Testis (tissue), 3 donors: ENCODE results near the gene NEK7. TPM values are rescaled to one million over a fixed set of nuclear protein-coding genes. Genes with fewer than 3 reads are reported as not detected.

ENCODE experiments used
- DNase-seq: peaks from one replicate; pipeline ENCODE4 v3.0.0-alpha.2; 2019
- H3K27ac ChIP-seq, 2 donors: fragments of 200-600 bp; sonication (generic); one replicate each; pipeline ENCODE4 v1.5.1; 2019
- H3K27me3 ChIP-seq: fragments of 200-600 bp; sonication (generic); one replicate; pipeline ENCODE4 v1.5.1; 2019
- H3K36me3 ChIP-seq: fragments of 200-600 bp; sonication (generic); one replicate; pipeline ENCODE4 v1.5.1; 2017; ENCODE audit warnings: low read depth; ENCODE audit errors: missing control alignments
- H3K4me1 ChIP-seq: fragments of 200-600 bp; sonication (generic); one replicate; pipeline ENCODE4 v1.5.1; 2019
- H3K4me3 ChIP-seq, 2 donors: fragments of 200-600 bp; sonication (generic); one replicate each; pipeline ENCODE4 v1.5.1; 2017 to 2019
- H3K9me3 ChIP-seq: fragments of 200-600 bp; sonication (generic); one replicate; pipeline ENCODE4 v1.5.1; 2017
- CTCF ChIP-seq, 3 experiments: fragments of 450-650 bp in 2 of 3; fragments of 200-600 bp in 1 of 3; sonication (generic) in 1 of 3; IDR thresholded peaks; one replicate each; pipeline ENCODE4 v1.5.1; 2016 to 2019; ENCODE audit warnings: antibody characterized with exemption in 3 of 3, mild to moderate bottlenecking in 2 of 3, moderate library complexity in 1 of 3
- POLR2A ChIP-seq: fragments of 450-650 bp; IDR thresholded peaks from one replicate; pipeline ENCODE4 v1.6.1; 2017; ENCODE audit warnings: antibody characterized with exemption, mild to moderate bottlenecking, moderate library complexity
- WGBS, 2 donors: methylation state at CpG; one replicate each; pipeline ENCODE4 v1.1.5; 2018; 5-methylcytosine and 5-hydroxymethylcytosine counted together
- intact Hi-C: fragments of 100-400 bp; cut with DNase I; formaldehyde crosslinking; loops from one replicate; pipeline ENCODE4 v1.15.1; 2023; ENCODE audit warnings: low total_unique reads
- polyA plus RNA-seq: library from polyadenylated mRNA; stranded (reverse); fragments of 350-450 nt; fragmentation: Illumina TruSeq; extraction: RNeasy Lipid Tissue Mini Kit (QIAGEN cat#74804); gene quantifications from one replicate; pipeline ENCODE4 v1.2.3, GENCODE V29; 2014; ENCODE audit warnings: low read depth, low replicate concordance; ENCODE audit not compliant: insufficient read depth
- total RNA-seq, 2 donors: library from RNA; depleted of rRNA; stranded (reverse); fragments of >200 nt; gene quantifications; one replicate each; pipeline ENCODE4 v1.2.3, GENCODE V29; 2016

Gene NEK7
- total and polyA plus RNA-seq, 3 donors from 2014 or later = 22.1 to 59.3 (median 59.1) TPM

GRCh38 chr1:198350456-198350855, 193.7 kb downstream of the NEK7 start:
- Histone ChIP-seq H3K36me3 (no peaks in the 10 kb centered on the region), H3K27ac (no peak overlapping the region), H3K9me3 (no peaks in the 10 kb centered on the region), H3K4me1 (no peaks in the 10 kb centered on the region), H3K4me3 (no peak overlapping the region), H3K27me3 (no peaks in the 10 kb centered on the region)
- TF ChIP-seq POLR2A (no peak), CTCF (IDR thresholded peaks at IDR 0.05) (peak in 1 of 3 experiments; percentile 12)
- intact Hi-C loops = no loop called here
- no peak for DNase-seq

- Histone ChIP-seq H3K9me3 (no peaks in the 10 kb centered on the region), H3K4me1 (no peaks in the 10 kb centered on the region), H3K36me3 (no peaks in the 10 kb centered on the region), H3K27me3 (no peaks in the 10 kb centered on the region), H3K4me3 (no peak overlapping the region), H3K27ac (no peak overlapping the region)
- TF ChIP-seq POLR2A = no peak
- TF ChIP-seq CTCF (IDR thresholded peaks at IDR 0.05) = no peak
- 88 to 92% methylated on average over 5 of the region's 5 CpGs for WGBS, 2 donors
- intact Hi-C loops = no loop called here
- no peak for DNase-seq
These were observed 196.3 kb downstream of the NEK7 start for GRCh38 chr1:198352975-198353695.

- Histone ChIP-seq H3K4me3 (no peak overlapping the region), H3K27me3 (no peaks in the 10 kb centered on the region), H3K4me1 (no peaks in the 10 kb centered on the region), H3K27ac (no peak overlapping the region), H3K9me3 (no peaks in the 10 kb centered on the region), H3K36me3 (no peaks in the 10 kb centered on the region)
- DNase-seq = no peak
- WGBS, 2 donors = 77 to 81% methylated on average over 2 of the region's 2 CpGs
- intact Hi-C loops = no loop called here
- no peak for TF ChIP-seq CTCF (IDR thresholded peaks at IDR 0.05)
- TF ChIP-seq POLR2A = no peak
These were observed 201.1 kb downstream of the NEK7 start for GRCh38 chr1:198357937-198358336.

- H3K36me3 ChIP-seq = no peaks in the 10 kb centered on the region
- H3K9me3 ChIP-seq = no peaks in the 10 kb centered on the region
- DNase-seq = no peak
- no peak overlapping the region for H3K4me3 ChIP-seq
- intact Hi-C loops = no loop called here
- no peak overlapping the region for H3K27ac ChIP-seq
- H3K27me3 ChIP-seq = no peaks in the 10 kb centered on the region
- 53 to 59% methylated on average over 6 of the region's 6 CpGs for WGBS, 2 donors
- no peaks in the 10 kb centered on the region for H3K4me1 ChIP-seq
- TF ChIP-seq CTCF (IDR thresholded peaks at IDR 0.05) (peak in 2 of 3 experiments; percentile 41 to 56), POLR2A (no peak)
These were observed 202.3 kb downstream of the NEK7 start for GRCh38 chr1:198359024-198359653.
